MM.1S (cell line): ENCODE results near the gene MMP11.
A peak's percentile ranks its signal among the peaks of the same experiment; 100 is the strongest.

ENCODE experiments used
- DNase-seq: peaks from one replicate; pipeline ENCODE4 v3.0.0-alpha.2; 2015
- H2AFZ ChIP-seq: fragments of 300-600 bp; sonication (generic); 2 replicates; pipeline ENCODE4 v1.6.0; 2016; ENCODE audit warnings: antibody characterized with exemption, low read length
- H3F3A ChIP-seq: fragments of 300-600 bp; sonication (generic); 2 replicates; pipeline ENCODE4 v1.6.1; 2016; ENCODE audit warnings: mild to moderate bottlenecking, antibody characterized with exemption, low read length, moderate library complexity, mixed read lengths; ENCODE audit not compliant: insufficient read depth
- H3K27ac ChIP-seq: fragments of 300-600 bp; sonication (generic); 2 replicates; pipeline ENCODE4 v1.5.1; 2016; ENCODE audit warnings: mild to moderate bottlenecking, low read length
- H3K27me3 ChIP-seq: fragments of 300-600 bp; sonication (generic); replicated peaks from 2 replicates; pipeline ENCODE4 v1.6.0; 2016; ENCODE audit warnings: low read length; ENCODE audit not compliant: insufficient read depth
- H3K36me3 ChIP-seq: fragments of 300-600 bp; sonication (generic); replicated peaks from 2 replicates; pipeline ENCODE4 v1.6.1; 2016; ENCODE audit warnings: mild to moderate bottlenecking, low read length, mixed read lengths; ENCODE audit not compliant: insufficient read depth
- H3K4me1 ChIP-seq: fragments of 300-600 bp; sonication (generic); 2 replicates; pipeline ENCODE4 v1.6.1; 2016; ENCODE audit warnings: low read length, mixed read lengths
- H3K4me2 ChIP-seq: fragments of 300-600 bp; sonication (generic); 2 replicates; pipeline ENCODE4 v1.6.0; 2016; ENCODE audit warnings: low read depth, low read length
- H3K4me3 ChIP-seq: fragments of 300-600 bp; sonication (generic); 2 replicates; pipeline ENCODE4 v1.5.1; 2016; ENCODE audit warnings: low read length, mixed read lengths
- H3K79me2 ChIP-seq: fragments of 300-600 bp; sonication (generic); 2 replicates; pipeline ENCODE4 v1.6.1; 2016; ENCODE audit warnings: mixed run types, low read length, mixed read lengths
- H3K9ac ChIP-seq: fragments of 300-600 bp; sonication (generic); 2 replicates; pipeline ENCODE4 v1.6.1; 2016; ENCODE audit warnings: low read length, mixed read lengths
- H3K9me2 ChIP-seq: fragments of 300-600 bp; sonication (generic); replicated peaks from 2 replicates; pipeline ENCODE4 v1.6.1; 2016; ENCODE audit warnings: mild to moderate bottlenecking, low read length, mixed read lengths; ENCODE audit not compliant: insufficient read depth
- H3K9me3 ChIP-seq: fragments of 300-600 bp; sonication (generic); replicated peaks from 2 replicates; pipeline ENCODE4 v1.6.1; 2016; ENCODE audit warnings: mild to moderate bottlenecking, low read length, mixed read lengths; ENCODE audit not compliant: insufficient read depth
- H4K20me1 ChIP-seq: fragments of 300-600 bp; sonication (generic); 2 replicates; pipeline ENCODE4 v1.6.1; 2016; ENCODE audit warnings: mild to moderate bottlenecking, low read length, moderate library complexity, mixed read lengths; ENCODE audit not compliant: insufficient read depth
- EZH2 ChIP-seq: fragments of 300-600 bp; sonication (generic); optimal IDR thresholded peaks from 2 replicates; pipeline ENCODE3; 2017; ENCODE audit warnings: low read depth, mild to moderate bottlenecking, antibody characterized with exemption, low read length, mixed read lengths
- EZH2phosphoT487 ChIP-seq: fragments of 300-600 bp; sonication (generic); IDR thresholded peaks from 2 replicates; pipeline ENCODE4 v1.6.1; 2018; ENCODE audit warnings: antibody characterized with exemption, low read length
- TF ChIP-seq, protein P1 (sequence below): fragments of 300-600 bp; sonication (generic); IDR thresholded peaks from 2 replicates; pipeline ENCODE4 v1.5.1; 2016; ENCODE audit warnings: antibody characterized with exemption, low read length, mixed read lengths

MMP11 gene

DNA sequence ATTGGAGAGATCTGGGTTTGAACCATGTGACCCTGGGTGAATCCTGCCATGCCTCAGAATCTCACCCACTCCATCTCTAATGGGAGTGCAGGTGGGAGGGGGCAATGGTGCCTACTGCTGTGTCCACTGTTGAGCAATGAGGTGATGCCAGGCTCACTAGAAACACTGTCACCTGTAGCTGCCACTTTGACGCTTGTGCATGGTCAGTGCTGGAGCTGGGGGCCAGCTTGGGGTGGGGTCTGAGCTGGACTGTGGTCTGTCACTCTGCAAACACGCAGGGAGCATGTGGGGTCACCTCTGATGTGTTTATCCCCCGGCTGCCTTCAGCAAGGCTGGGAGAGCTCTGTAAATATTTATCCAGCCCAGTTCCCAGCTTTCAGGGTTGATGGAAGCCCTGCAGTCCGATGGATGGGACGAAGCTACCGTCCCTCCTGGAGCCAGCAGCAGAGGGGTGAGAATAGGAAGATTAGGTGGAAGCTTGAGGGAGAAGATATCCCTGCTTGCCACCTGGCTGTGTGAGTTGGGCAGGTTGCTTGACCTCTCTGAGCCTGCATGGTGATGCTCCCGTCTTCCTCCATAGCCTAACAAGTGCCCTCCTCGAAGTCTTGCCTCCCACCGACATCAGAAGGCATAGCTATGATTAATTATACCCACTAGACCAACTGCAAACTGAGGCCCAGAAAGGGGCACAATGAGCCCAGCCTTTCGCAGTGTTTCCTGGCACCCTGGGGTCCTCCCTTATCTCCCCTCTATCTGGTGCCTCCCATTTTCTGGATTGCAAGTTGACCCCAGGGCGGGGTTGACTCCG lies 1.7 kb downstream of the MMP11 start:
- no peak overlapping the region for H3K4me2 ChIP-seq
- no peak overlapping the region for H3K27ac ChIP-seq
- no peaks in the 10 kb centered on the region for H3K9me3 ChIP-seq
- no peak overlapping the region for H3K9ac ChIP-seq
- TF ChIP-seq, protein P1, sequence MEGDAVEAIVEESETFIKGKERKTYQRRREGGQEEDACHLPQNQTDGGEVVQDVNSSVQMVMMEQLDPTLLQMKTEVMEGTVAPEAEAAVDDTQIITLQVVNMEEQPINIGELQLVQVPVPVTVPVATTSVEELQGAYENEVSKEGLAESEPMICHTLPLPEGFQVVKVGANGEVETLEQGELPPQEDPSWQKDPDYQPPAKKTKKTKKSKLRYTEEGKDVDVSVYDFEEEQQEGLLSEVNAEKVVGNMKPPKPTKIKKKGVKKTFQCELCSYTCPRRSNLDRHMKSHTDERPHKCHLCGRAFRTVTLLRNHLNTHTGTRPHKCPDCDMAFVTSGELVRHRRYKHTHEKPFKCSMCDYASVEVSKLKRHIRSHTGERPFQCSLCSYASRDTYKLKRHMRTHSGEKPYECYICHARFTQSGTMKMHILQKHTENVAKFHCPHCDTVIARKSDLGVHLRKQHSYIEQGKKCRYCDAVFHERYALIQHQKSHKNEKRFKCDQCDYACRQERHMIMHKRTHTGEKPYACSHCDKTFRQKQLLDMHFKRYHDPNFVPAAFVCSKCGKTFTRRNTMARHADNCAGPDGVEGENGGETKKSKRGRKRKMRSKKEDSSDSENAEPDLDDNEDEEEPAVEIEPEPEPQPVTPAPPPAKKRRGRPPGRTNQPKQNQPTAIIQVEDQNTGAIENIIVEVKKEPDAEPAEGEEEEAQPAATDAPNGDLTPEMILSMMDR, result no peak
- no peaks in the 10 kb centered on the region for H4K20me1 ChIP-seq
- no peak overlapping the region for H2AFZ ChIP-seq
- no peak for DNase-seq
- no peaks in the 10 kb centered on the region for H3K9me2 ChIP-seq
- H3K4me3 ChIP-seq, result no peak overlapping the region
- peaks cover 14% of the 10 kb centered on the region for H3K4me1 ChIP-seq
- H3K36me3 ChIP-seq, result no peaks in the 10 kb centered on the region
- H3K27me3 ChIP-seq, result no peaks in the 10 kb centered on the region
- no peaks in the 10 kb centered on the region for H3K79me2 ChIP-seq
- H3F3A ChIP-seq, result peaks cover 12% of the 10 kb centered on the region

DNA sequence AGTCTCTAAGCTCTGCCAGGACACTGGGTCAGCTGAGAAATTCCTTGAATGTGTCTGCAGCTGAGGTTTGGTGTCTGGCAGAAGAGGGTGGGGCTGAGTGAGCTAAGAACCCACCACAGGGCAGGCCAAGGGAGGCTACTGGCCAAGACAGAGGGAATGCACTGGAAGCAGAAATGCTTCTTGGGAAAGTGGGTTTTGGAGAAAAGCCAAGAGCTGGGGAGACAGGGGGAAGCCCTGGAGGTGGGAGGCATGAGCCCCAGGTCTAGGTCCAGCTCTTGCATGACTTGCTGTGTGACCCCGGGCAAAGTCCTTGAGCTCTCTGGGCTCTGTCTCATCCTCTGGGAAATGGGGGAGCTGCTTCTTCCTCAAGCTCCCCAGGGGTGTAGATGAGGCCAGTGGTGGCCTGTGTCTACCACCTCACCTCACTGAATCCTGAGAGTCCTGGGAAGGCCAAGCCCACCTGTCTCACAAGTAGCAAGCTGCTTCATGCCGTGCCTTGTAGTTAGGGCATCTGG lies 2.3 kb downstream of the MMP11 start:
- Histone ChIP-seq H3K4me2 (no peak overlapping the region), H3K4me3 (no peak overlapping the region), H2AFZ (no peak overlapping the region), H3K27ac (no peak overlapping the region), H3K9me3 (no peaks in the 10 kb centered on the region), H3K36me3 (no peaks in the 10 kb centered on the region), H4K20me1 (no peaks in the 10 kb centered on the region), H3K4me1 (peaks cover 14% of the 10 kb centered on the region), H3K9ac (no peak overlapping the region), H3K9me2 (no peaks in the 10 kb centered on the region), H3K79me2 (no peaks in the 10 kb centered on the region), H3K27me3 (no peaks in the 10 kb centered on the region), H3F3A (peaks cover 10% of the 10 kb centered on the region)
- TF ChIP-seq EZH2, result no peak
- TF ChIP-seq, protein P1, result no peak
- no peak for TF ChIP-seq EZH2phosphoT487
- DNase-seq, result no peak

DNA sequence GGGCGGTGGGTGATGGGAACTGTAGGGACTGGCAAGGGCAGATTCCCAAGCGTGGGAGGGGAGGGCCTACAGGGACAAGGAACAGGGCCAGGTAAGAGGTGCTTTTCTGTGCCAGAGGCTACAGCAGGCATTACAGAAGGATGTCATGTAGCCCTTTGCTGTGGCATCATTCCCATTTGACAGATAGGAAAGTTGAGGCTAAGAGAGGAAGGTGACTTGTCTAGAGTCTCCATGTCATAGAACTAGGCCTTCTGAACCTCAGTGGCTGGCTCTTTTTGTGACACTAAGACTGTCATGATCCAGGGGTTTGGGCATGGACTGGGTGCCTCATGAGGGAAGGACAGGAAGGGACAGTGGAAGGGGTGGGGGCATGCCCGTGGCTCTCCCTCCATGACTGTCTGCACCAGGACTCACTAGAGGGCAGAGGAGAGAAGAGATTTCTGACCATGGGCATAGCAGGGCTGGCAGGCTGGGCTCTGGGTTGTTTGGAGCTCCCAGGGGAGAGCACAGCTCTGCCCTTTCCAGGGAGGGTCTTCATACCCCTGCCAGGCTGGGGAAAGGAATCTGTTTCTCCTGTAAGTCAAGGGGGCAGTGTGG lies 3.2 kb downstream of the MMP11 start:
- TF ChIP-seq EZH2phosphoT487 (no peak), EZH2 (no peak)
- TF ChIP-seq, protein P1, result 0 out of 2 replicates have a peak, but pooled peaks have one; percentile 5
- peaks cover 10% of the 10 kb centered on the region for H3F3A ChIP-seq
- H2AFZ ChIP-seq, result no peak overlapping the region
- H3K27ac ChIP-seq, result no peak overlapping the region
- no peak overlapping the region for H3K4me3 ChIP-seq
- H3K9me3 ChIP-seq, result no peaks in the 10 kb centered on the region
- no peak for DNase-seq
- H3K36me3 ChIP-seq, result no peaks in the 10 kb centered on the region
- peaks cover 14% of the 10 kb centered on the region for H3K4me1 ChIP-seq
- no peaks in the 10 kb centered on the region for H3K9me2 ChIP-seq
- H3K27me3 ChIP-seq, result no peaks in the 10 kb centered on the region
- no peaks in the 10 kb centered on the region for H4K20me1 ChIP-seq
- no peaks in the 10 kb centered on the region for H3K79me2 ChIP-seq
- no peak overlapping the region for H3K4me2 ChIP-seq
- no peak overlapping the region for H3K9ac ChIP-seq
